Pulmonary artery endothelial cell (primary cell): ENCODE measurements around the gene NET1. TPM values are rescaled to one million over a fixed set of nuclear protein-coding genes. Genes with fewer than 3 reads are reported as not detected.

ENCODE experiments used
- DNase-seq: peaks from one replicate; pipeline ENCODE4 v3.0.0-alpha.2; 2011; ENCODE audit warnings: low read depth, low spot score
- total RNA-seq: library from RNA; depleted of rRNA; stranded (reverse); fragments of >200 nt; gene quantifications from 2 replicates; pipeline ENCODE4 v1.2.3, GENCODE V29; 2014

Gene NET1
- total RNA-seq, 1 donor from 2014 or later, result 35.3 TPM

DNA sequence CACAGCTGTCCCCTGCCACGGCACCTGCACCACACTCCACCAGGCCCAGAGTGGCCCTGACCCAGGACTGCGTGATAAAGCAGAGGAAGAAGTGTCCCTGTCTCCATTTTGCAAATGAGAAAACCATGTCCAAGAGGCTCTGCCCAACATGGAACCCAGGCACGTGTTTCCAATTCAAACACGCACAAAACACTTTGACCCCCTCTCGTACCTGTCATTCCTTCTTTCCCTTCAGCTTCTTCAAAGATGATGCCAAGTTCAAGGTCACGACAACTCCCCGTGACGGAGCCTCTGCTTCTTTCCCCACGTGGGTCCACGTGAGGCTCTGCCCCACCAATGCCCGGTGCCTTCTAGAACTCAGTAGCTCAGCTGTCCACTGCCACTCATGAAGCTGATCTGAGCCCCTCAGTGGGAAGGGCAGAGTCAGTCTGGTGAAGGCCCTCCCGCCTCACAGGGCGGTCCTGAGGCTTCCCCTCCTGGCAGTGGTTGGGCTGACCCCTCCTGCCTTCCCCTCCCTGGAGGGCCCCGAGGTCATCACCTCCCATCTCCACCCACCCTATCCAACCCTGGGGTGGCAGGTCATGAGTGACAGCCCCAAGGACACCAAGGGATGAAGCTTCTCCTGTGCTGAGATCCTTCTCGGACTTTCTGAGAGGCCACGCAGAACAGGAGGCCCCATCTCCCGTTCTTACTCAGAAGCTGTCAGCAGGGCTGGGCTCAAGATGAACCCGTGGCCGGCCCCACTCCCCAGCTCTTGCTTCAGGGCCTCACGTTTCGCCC is 68.0 kb downstream of the NET1 start:
- no peak for DNase-seq

DNA sequence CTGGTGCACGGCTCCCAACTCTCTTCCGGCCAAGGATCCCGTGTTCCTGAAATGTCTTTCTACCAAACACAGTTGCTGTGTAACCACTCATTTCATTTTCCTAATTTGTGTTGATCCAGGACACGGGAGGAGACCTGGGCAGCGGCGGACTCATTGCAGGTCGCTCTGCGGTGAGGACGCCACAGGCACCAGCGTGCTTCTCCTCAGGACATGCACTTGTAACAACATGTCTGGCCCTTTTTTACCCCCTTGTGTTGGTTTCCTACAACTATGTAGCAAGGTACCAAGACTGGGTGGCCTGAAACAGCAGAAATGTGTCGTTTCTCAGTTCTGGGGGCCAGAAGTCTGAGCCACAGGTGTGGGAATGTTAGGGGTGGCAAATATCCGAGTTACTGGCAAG is 68.8 kb downstream of the NET1 start:
- DNase-seq, result no peak

DNA sequence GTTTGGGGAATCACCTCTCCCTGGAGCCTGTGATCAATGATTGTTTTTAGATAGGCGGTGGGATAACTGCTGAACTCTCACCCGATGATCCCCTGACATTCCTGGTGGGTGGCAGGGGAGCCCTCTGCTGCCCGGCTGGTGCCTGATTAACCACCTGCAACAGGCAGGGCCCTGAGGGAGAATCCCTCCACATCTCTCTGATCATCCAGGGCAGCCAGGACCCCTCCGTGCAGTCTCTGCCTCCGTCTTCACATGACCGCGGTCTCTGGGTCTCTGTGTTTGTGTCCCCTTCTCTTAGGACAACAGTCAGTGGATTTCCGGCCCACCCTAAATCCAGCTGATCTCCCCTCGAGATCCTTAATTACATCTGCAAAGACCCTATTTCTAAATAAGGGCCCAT is 69.7 kb downstream of the NET1 start:
- DNase-seq, result no peak

GRCh38 chr10:5484205-5484604 is 71.8 kb downstream of the NET1 start:
- no peak for DNase-seq

- no peak for DNase-seq
These were observed 72.9 kb downstream of the NET1 start for GRCh38 chr10:5485290-5485689.

- DNase-seq, result no peak
These were observed 73.8 kb downstream of the NET1 start for GRCh38 chr10:5485948-5486852.

DNA sequence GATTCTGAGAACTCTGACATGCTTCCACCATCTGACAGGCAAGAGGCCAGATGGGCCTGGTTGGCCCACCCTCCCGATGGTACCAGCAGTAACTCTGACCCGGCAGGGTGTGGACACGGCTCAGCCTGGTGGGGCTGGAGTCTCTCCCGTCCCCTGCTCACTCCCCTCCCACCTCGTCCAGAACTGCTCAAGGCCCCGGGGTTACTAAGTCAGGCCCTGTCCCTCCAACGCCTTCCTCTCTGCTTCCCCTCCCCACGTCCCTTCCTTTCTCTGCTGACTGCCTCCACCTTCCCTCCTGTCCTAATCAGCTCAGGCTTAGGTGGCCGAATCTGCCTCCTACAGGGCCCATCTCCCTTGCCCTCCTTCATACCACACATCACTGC is 74.5 kb downstream of the NET1 start:
- DNase-seq, result no peak

DNA sequence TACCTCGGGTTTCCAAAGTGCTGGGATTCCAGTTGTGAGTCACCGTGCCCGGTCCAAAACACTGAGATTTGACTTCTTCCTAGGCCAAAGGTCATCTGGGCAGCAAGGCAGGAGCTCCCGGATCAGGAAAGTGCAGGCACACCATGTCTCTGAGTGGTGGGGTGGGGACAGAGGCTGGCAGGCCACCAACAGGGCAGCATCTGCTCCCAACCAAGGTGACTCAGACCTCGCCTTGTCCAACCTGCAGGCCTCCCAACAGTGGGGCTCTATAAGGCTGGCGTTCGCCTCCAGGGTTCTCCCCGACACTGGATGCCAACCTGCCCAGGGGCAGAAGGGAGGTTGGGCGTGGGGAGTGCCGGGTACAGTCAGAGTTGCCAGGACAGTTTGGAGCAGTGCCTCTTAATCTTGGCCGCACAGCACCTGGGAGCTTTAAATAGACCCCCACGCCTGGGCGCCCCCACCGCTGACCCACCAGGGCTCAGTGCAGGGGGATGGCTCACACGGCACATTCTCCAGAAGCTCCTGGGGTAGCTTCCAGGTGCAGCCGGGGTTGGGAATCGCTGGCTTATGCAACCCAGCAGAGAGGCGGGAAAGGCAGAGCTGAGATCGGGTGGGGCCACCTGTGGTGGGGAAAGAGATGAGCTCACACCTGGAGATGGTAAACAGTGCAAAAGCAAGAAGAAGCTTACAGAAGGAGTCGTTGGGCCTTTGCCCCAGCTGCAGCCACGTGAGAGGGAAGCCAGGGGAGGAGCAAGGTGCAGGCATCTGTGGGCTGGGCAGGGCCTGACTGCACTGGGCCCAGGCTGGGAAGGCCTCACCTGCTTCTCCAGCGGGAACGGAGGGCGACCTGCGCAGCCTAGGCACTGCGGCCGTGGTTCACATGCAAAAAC is 76.2 kb downstream of the NET1 start:
- no peak for DNase-seq

- DNase-seq, result no peak
These were observed 77.7 kb downstream of the NET1 start for GRCh38 chr10:5490032-5490431.

DNA sequence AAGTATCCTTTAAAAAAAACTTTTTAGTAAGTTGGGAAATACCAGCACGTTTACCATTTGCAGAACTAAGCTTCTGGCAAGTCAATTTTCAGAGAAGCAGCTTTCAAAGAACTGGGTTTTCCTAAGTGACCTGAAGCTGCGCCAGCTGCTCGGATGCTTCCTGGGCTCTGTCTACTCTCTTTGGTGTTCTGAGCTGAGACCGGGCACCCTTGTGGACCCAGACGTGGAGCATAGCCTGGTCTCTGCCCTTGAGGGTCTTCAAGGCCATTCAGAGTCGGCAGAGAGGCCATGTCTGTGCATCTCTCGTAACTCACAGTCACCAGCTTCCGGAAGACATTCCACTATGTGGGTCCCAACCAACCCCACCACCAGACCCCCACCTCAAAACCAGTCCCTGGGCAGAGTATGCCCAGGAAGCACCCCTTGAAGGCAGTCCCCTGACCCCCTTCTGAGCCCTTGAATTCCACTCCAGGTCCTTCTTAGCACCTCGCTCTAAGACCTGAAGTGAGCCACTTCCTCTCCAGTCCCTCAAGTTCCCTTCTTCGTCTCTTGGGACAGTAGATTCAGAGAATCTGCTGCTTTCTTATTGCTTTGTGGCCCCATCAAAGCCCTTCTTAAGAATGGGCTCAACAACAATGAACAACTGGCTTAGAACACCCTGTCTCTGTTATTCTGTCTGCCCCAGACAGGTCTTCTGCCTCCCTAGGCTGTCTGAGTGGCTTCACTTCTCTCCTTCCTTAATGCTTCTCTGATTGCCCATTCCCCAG is 78.5 kb downstream of the NET1 start:
- DNase-seq, result no peak

DNA sequence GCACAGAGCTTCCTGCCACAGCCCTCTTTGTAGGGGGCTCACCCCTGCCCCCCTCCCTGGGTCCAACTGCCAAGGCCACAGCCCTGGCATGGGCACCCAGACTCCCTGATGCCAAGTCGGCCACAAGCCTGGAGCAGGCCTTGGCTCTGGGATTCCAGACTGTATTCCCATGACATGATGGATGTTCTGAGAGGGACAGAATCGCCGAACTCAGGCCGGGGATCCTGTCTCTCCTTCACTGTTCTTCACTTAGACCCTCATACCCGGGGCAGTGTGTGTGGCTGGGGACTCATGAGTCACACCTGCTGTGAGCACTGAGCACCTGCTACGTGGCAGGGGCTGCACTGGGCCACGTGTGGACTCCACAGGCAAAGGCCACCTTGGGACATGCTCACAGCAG is 79.1 kb downstream of the NET1 start:
- no peak for DNase-seq

DNA sequence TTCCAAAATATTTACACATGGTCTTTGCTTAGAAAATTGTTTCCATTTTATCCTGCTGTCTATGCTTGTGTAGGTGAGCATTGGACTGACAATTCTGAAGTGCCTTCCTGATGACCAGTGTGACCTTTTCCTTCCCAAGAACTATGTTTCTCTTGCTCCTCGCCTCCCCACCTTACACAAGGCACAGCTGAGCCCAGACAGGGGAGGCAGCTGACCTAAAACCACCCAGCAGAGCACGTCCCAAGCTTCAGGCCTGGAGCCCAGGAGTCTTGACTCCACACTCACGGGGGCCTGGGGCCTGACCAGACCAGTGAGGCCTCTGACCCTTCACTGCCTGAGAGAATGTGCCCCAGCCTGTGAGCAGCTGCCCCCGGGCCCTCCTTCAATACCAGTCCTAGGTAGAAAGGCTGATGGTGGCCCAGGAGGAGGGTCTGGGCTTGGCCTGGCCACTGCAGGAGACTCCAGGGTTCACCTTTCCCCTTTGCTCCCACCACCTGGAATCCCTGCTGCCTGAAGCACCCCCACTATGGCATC is 80.0 kb downstream of the NET1 start:
- DNase-seq, result no peak

DNA sequence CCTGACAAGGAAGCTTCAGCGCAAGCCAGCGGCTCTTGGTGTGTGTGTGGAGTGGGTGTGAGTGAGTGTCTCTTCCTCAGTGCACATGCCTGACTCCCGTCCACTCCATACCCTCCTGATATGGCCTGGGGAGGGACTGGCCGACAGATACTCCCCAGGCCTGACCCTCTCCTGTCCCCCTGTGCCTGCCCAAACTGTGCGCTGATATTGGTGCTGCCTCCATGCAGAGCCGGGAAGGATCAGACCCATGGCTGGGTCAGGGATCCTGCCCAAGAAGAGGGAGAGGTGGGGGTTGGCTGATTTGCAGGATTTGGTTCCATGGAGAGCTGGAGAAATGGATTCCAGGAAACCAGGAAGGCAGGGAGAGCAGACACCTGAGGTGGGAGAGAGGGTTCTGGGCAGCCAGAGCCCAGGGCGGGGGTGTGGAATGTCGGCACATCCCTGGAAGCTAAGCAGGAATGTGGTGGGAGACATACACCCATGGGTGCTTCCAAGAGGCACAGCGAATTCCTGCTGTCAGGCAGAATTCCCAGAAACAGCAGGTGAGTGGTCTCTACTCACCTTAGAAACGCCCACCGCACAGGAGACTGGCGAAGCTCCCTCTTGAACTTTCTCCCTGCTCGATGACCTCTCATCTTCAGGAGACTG is 80.7 kb downstream of the NET1 start:
- DNase-seq, result no peak

- DNase-seq, result no peak
These were observed 81.3 kb downstream of the NET1 start for GRCh38 chr10:5493691-5494090.

DNA sequence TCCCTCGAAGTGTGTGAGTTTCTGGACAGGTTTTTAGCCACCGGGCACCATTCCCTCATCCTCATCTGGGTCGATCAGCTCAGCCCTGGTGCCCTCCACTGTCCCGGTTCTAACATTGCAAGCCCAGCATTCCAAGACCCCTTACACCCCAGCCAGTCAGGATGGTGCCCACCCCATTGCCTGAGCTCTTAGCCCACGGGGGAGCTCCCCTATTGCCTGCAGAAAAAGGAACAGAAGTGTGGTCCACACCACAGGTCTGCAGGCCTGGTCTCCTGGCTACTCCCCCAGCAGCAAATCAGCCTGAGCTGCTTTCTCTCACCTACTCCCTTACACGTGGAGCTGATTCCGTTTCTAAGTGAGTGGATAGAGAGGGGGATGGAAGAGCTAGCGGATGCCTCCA is 82.3 kb downstream of the NET1 start:
- DNase-seq, result no peak

GRCh38 chr10:5496261-5497250 is 84.2 kb downstream of the NET1 start:
- no peak for DNase-seq

DNA sequence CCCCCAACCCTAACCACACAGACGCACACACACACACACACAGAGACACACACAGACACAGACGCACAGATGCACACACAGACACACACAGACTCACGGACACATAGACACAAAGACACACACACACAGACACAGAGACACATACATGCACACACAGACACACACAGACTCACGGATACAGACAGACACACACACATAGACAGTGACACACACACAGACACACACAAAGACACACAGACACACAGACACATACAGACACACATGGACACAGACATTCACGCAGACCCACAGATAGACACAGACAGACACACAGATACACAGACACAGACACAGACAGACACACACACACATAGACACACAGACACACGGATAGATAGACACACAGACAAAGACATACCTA is 84.9 kb downstream of the NET1 start:
- no peak for DNase-seq

DNA sequence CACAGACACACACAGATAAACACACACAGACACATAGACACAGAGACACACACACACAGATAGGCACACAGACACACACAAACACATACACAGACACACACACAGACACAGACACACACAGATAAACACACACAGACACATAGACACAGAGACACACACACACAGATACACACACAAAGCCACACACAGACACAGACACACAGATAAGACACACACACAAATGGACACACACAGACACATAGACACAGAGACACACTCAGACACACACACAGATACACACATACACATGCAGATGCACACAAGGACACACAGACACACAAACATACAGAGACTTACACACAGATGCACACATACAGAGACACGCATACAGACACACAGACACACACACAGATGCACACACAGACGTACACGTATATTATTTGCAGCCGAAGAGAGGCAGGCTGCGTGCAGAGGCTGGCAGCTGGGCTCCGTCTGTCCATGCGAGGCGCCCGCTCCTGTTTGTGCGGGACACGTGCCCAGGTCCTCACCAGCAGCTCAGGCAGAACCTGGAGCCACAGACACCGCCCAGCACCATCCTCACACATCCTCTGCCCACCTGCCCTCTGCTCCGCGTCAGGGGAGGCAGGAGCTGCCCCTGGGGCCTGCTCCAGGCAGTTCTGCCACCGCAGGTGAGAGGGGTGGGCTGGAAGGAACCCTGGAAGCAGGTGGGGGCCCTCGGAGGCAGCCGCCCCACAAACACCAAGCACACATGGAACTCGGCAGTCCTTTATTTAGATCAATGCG is 85.8 kb downstream of the NET1 start:
- DNase-seq, result no peak
